BLaER1 (cell line): ENCODE results near the gene KBTBD2.
"Not testable (repeated sequence)": the region's sequence is repeated elsewhere in the genome, so short reads cannot be mapped to it uniquely, and the experiment has no call there.

Experiments used
- H3K27ac ChIP-seq: shearing (Covaris generic); formaldehyde crosslinking; 2 replicates; pipeline ENCODE4 v1.8.1; 2022
- H3K27me3 ChIP-seq: shearing (Covaris generic); formaldehyde crosslinking; 2 replicates; pipeline ENCODE4 v1.8.1; 2022
- H3K36me3 ChIP-seq: shearing (Covaris generic); formaldehyde crosslinking; 2 replicates; pipeline ENCODE4 v1.8.1; 2022
- H3K4me1 ChIP-seq: shearing (Covaris generic); formaldehyde crosslinking; 2 replicates; pipeline ENCODE4 v1.8.1; 2022
- H3K4me2 ChIP-seq: shearing (Covaris generic); formaldehyde crosslinking; 2 replicates; pipeline ENCODE4 v1.8.1; 2022
- H3K4me3 ChIP-seq: shearing (Covaris generic); formaldehyde crosslinking; 2 replicates; pipeline ENCODE4 v1.8.1; 2022
- H3K9ac ChIP-seq: shearing (Covaris generic); formaldehyde crosslinking; 2 replicates; pipeline ENCODE4 v1.8.1; 2022
- H3K9me3 ChIP-seq: shearing (Covaris generic); formaldehyde crosslinking; 2 replicates; pipeline ENCODE4 v1.8.1; 2022
- H4K20me1 ChIP-seq: shearing (Covaris generic); formaldehyde crosslinking; 2 replicates; pipeline ENCODE4 v1.8.1; 2022
- Cebpa-rat ChIP-seq: shearing (Covaris generic); IDR thresholded peaks from 2 replicates; pipeline ENCODE4 v1.8.1; 2022

KBTBD2 gene

GRCh38 chr7:32879460-32879859 is 12.1 kb downstream of the KBTBD2 start:
- peaks cover 40% of the 10 kb centered on the region for H3K36me3 ChIP-seq
- peaks cover 100% of the 10 kb centered on the region for H4K20me1 ChIP-seq
- no peak overlapping the region for H3K4me3 ChIP-seq
- H3K4me2 ChIP-seq: no peak overlapping the region
- TF ChIP-seq Cebpa-rat: no peak
- no peak overlapping the region for H3K9ac ChIP-seq
- H3K27me3 ChIP-seq: no peaks in the 10 kb centered on the region
- H3K4me1 ChIP-seq: peaks cover 4% of the 10 kb centered on the region; the same call in 1 of the 2 replicates
- no peak overlapping the region for H3K27ac ChIP-seq
- no peaks in the 10 kb centered on the region for H3K9me3 ChIP-seq

DNA sequence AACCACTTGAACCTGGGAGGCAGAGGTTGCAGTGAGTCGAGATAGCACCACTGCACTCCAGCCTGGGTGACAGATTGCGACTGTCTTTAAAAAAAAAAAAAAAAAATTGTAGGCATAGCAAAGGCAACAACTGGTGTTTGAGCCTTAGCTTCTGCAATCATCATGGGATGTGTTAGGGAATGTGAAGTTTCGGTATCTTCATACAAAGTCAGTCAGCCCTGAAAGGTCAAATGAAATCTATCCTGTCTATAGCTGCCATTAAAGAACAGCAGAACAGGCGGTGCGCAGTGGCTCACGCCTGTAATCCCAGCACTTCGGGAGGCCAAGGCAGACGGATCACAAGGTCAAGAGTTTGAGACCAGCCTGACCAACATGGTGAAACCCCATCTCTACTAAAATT is 13.5 kb downstream of the KBTBD2 start:
- H3K9me3 ChIP-seq, H3K9ac ChIP-seq, H3K27ac ChIP-seq, H3K27me3 ChIP-seq, H3K4me1 ChIP-seq, H3K4me3 ChIP-seq, H3K4me2 ChIP-seq: not testable (repeated sequence)
- Histone ChIP-seq H4K20me1 (peaks cover 96% of the 10 kb centered on the region), H3K36me3 (peaks cover 53% of the 10 kb centered on the region)

- Histone ChIP-seq H3K27ac (no peak overlapping the region), H3K27me3 (no peaks in the 10 kb centered on the region), H3K9ac (no peak overlapping the region), H3K4me2 (no peak overlapping the region), H3K4me3 (no peak overlapping the region), H4K20me1 (peaks cover 72% of the 10 kb centered on the region), H3K36me3 (peaks cover 91% of the 10 kb centered on the region), H3K4me1 (no peaks in the 10 kb centered on the region), H3K9me3 (no peaks in the 10 kb centered on the region)
- TF ChIP-seq Cebpa-rat: no peak
Observed at GRCh38 chr7:32872421-32872820, 19.1 kb downstream of the KBTBD2 start.

- peaks cover 69% of the 10 kb centered on the region for H4K20me1 ChIP-seq
- TF ChIP-seq Cebpa-rat: no peak
Observed at GRCh38 chr7:32871624-32872371, 19.8 kb downstream of the KBTBD2 start.

DNA sequence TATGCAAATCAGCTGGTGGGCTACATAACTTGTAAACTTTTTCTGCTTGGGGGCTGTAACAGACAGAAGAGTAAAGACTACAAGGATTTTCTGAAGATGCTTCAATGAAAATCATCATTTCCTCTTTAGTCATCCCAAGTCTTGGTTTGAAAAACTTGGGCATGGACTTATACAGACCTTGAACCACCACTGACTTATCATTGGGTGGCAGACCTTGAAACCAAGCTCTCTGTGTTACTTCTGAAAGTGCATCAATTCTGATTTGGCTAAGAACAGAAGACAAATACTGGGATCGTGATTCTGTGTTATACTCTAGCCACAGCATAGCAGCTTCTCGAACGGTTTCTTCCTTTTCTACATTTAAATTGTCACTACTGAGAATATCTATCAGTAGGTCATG is 21.3 kb downstream of the KBTBD2 start:
- TF ChIP-seq Cebpa-rat: no peak
- peaks cover 95% of the 10 kb centered on the region for H3K36me3 ChIP-seq
- H3K27ac ChIP-seq: no peak overlapping the region
- H3K4me2 ChIP-seq: no peak overlapping the region
- no peak overlapping the region for H3K9ac ChIP-seq
- H4K20me1 ChIP-seq: peaks cover 54% of the 10 kb centered on the region
- no peaks in the 10 kb centered on the region for H3K4me1 ChIP-seq
- H3K4me3 ChIP-seq: no peak overlapping the region
- no peaks in the 10 kb centered on the region for H3K27me3 ChIP-seq
- H3K9me3 ChIP-seq: no peaks in the 10 kb centered on the region; the same call in 1 of the 2 replicates

More at GRCh38 chr7:32871624-32872371, 19.8 kb downstream of the KBTBD2 start:
- no peaks in the 10 kb centered on the region for H3K4me1 ChIP-seq
- no peaks in the 10 kb centered on the region for H3K9me3 ChIP-seq
- H3K27me3 ChIP-seq: no peaks in the 10 kb centered on the region
- H3K36me3 ChIP-seq: peaks cover 94% of the 10 kb centered on the region
- no peak overlapping the region for H3K9ac ChIP-seq
- no peak overlapping the region for H3K27ac ChIP-seq
- H3K4me2 ChIP-seq: no peak overlapping the region
- H3K4me3 ChIP-seq: no peak overlapping the region

DNA sequence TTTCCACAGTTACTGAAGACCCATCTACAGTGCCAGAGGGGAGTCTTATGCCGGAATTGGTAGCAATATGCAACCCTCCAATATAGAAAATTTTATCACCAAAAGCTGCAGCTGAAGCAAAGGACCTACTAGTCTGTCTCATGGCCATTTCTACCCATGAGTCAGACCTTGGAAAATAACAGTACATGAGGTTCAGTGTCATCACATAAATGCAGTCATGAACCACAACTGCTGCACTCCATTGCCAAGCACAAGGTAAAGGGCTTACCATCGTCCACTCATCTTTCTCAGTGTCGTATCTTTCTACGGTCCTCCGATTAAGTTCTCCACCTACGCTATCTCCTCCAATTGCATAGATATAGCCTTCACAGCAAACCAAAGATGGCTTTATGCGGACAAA is 21.8 kb downstream of the KBTBD2 start:
- no peak overlapping the region for H3K4me2 ChIP-seq
- H4K20me1 ChIP-seq: peaks cover 49% of the 10 kb centered on the region
- no peak for TF ChIP-seq Cebpa-rat
- H3K4me1 ChIP-seq: no peaks in the 10 kb centered on the region
- no peaks in the 10 kb centered on the region for H3K27me3 ChIP-seq
- H3K9ac ChIP-seq: no peak overlapping the region
- no peak overlapping the region for H3K27ac ChIP-seq
- H3K36me3 ChIP-seq: peaks cover 94% of the 10 kb centered on the region
- no peaks in the 10 kb centered on the region; the same call in 1 of the 2 replicates for H3K9me3 ChIP-seq
- no peak overlapping the region for H3K4me3 ChIP-seq

DNA sequence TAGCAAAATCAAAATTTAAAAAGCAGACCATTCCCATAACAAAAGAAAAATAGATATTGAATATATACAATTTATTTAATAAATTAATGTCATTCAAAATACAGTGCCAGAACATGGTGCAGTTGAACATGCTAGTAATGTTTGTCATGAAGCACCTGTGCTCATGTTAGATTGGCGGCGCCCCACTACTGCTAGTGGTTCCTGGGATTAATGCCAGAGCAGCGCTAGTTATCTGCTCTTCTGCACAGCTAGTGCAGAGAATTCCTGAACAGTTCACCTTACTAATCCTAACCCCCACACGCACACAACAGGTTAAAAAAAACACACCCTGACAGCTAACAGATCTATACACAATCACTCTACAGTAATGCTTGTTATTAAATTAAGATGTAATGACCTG is 23.4 kb downstream of the KBTBD2 start:
- H3K36me3 ChIP-seq: peaks cover 80% of the 10 kb centered on the region
- H3K4me3 ChIP-seq: no peak overlapping the region
- no peaks in the 10 kb centered on the region; the same call in 1 of the 2 replicates for H3K9me3 ChIP-seq
- no peak overlapping the region for H3K27ac ChIP-seq
- no peak overlapping the region for H3K9ac ChIP-seq
- H3K4me1 ChIP-seq: no peaks in the 10 kb centered on the region
- H3K27me3 ChIP-seq: no peaks in the 10 kb centered on the region
- H4K20me1 ChIP-seq: peaks cover 36% of the 10 kb centered on the region; the same call in 1 of the 2 replicates
- TF ChIP-seq Cebpa-rat: no peak
- H3K4me2 ChIP-seq: no peak overlapping the region

- no peak for TF ChIP-seq Cebpa-rat
- Histone ChIP-seq H3K4me2 (no peak overlapping the region), H3K4me1 (no peaks in the 10 kb centered on the region)
Observed at GRCh38 chr7:32865448-32866030, 26.0 kb downstream of the KBTBD2 start.

GRCh38 chr7:32863872-32864271 is 27.7 kb downstream of the KBTBD2 start:
- not testable (repeated sequence) for H3K27ac ChIP-seq, H3K4me3 ChIP-seq, H3K27me3 ChIP-seq, H3K9me3 ChIP-seq, H3K4me1 ChIP-seq, H3K9ac ChIP-seq, H3K4me2 ChIP-seq
- peaks cover 39% of the 10 kb centered on the region for H3K36me3 ChIP-seq
- H4K20me1 ChIP-seq: peaks cover 13% of the 10 kb centered on the region; the same call in 1 of the 2 replicates

More at GRCh38 chr7:32865448-32866030, 26.0 kb downstream of the KBTBD2 start:
- Histone ChIP-seq H3K4me3 (no peak overlapping the region), H3K9ac (no peak overlapping the region), H3K27ac (no peak overlapping the region), H4K20me1 (peaks cover 21% of the 10 kb centered on the region; the same call in 1 of the 2 replicates), H3K36me3 (peaks cover 55% of the 10 kb centered on the region), H3K27me3 (no peaks in the 10 kb centered on the region), H3K9me3 (no peaks in the 10 kb centered on the region; the same call in 1 of the 2 replicates)

DNA sequence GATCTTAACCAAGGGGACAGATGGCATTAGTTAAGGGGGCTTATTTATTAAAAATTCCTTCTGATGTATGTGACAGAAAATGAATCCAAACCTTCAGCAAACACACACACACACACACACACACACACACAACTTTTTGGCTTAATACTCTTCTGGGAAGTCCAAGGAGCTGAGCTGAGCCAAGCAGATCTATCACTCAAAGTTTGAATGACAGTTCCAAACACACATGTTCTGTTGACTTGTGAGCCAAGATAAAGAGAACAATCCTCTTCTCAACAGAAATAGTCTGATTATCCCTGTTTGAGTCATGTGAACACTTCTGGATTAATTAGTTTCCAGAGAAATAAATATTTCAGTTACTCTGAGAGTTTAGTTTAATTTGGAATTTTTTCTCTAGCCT is 31.5 kb downstream of the KBTBD2 start:
- no peak for TF ChIP-seq Cebpa-rat
- Histone ChIP-seq H4K20me1 (no peaks in the 10 kb centered on the region), H3K27ac (no peak overlapping the region), H3K4me2 (no peak overlapping the region), H3K27me3 (no peaks in the 10 kb centered on the region), H3K4me1 (no peaks in the 10 kb centered on the region), H3K9ac (no peak overlapping the region), H3K36me3 (peaks cover 4% of the 10 kb centered on the region; the same call in 1 of the 2 replicates), H3K4me3 (no peak overlapping the region), H3K9me3 (no peaks in the 10 kb centered on the region)
